ENCODE measurements around the gene TIMP3. TPM values are rescaled to one million over a fixed set of nuclear protein-coding genes. Genes with fewer than 3 reads are reported as not detected.

Gene TIMP3
- total RNA-seq, 1 donor from 2014 or later = not detected

DNA sequence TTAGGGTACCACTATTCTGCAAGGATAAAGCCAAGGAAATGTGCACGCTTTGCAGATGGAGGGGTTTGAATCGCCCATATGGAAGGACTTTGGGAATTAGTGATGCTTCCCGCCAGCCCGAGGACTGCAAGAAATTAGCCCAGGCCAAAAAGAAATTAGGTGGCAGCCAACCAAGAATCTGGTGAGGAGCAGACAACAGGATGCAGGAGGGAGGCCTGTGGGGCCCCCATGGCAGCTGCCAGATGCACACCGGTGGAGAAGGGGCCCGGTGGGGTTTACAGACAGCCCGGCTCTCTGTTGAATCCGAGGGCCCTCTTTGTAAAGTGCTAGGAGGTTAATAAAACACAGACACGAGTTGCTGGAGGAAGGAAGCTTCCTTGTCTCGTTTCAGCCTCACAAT lies 73.5 kb downstream of the TIMP3 start:
- no peaks in the 10 kb centered on the region for H3K9me3 Mint-ChIP-seq
- intact Hi-C loops (cut with micrococcal nuclease) = no loop called here
- no peaks in the 10 kb centered on the region for H3K4me1 Mint-ChIP-seq

DNA sequence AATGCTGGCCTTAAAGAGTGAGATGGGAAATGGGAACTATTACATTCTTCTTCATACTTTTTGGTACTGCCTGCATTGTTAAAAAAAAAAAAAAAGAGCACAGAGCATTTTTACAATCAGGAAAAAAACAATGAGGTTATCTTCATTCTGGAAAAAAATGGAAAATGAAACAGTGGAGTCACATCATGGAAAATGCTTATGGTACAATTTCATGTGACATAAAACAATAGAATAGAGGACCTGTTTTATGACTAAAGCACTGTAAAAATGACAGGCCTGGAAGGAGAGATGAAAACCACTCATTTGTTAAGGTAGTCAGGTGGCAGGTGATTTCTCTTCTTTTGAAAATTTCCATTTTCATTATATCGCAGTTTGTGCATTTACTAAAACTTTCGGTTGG lies 75.0 kb downstream of the TIMP3 start:
- no peak overlapping the region for H3K27ac Mint-ChIP-seq
- no peak overlapping the region for H3K4me3 Mint-ChIP-seq
- no peaks in the 10 kb centered on the region for H3K9me3 Mint-ChIP-seq
- H3K4me1 Mint-ChIP-seq = peaks cover 5% of the 10 kb centered on the region
- H3K36me3 Mint-ChIP-seq (ENCODE audit: low read depth) = no peaks in the 10 kb centered on the region
- DNase-seq = no peak
- H3K27me3 Mint-ChIP-seq = peaks cover 2% of the 10 kb centered on the region
- intact Hi-C loops (cut with micrococcal nuclease) = no loop called here

More for the DNA sequence above, 73.5 kb downstream of the TIMP3 start:
- Mint-ChIP-seq H3K27ac (no peak overlapping the region), H3K4me3 (no peak overlapping the region), H3K36me3 (ENCODE audit: low read depth) (no peaks in the 10 kb centered on the region), H3K27me3 (peaks cover under 1% of the 10 kb centered on the region)
- DNase-seq = no peak

DNA sequence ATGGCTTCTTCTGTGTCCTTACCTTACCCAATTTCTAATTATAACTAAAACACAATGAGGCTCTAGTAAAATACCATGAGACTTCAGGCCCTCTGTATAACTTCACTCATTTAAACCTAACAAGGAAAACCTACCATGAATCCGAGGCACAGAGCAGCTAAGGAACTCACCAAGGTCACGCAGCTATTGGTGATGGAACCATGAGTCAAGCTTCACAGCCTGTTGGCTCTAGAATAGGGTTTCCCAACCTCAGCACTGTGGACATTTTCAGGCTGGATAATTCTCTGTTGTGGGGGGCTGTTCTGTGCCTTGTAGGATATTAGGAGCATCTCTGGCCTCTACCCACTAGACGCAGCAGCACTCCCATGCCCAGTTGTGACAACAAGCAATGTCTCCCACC lies 75.7 kb downstream of the TIMP3 start:
- no peak for DNase-seq
- intact Hi-C loops (cut with micrococcal nuclease) = no loop called here
- no peaks in the 10 kb centered on the region for H3K36me3 Mint-ChIP-seq (ENCODE audit: low read depth)

DNA sequence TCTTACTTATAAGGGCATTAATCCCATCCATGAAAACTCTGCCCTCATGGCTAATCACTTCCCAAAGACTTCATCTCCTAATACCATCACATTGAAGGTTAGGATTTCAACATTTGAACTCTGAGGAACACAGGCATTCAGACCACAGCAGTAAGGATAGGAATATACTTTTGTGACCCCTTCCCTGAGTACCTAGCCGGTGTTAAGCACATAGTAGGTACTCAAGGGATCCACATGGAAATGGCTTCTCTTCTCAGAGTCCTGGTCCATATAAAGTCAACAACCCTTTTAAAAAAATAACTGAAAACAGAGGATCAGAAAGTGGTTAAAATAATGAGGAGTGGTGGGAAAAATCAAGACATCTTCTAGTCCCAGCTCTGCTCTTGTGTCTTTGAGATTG lies 78.0 kb downstream of the TIMP3 start:
- DNase-seq = no peak
- Mint-ChIP-seq H3K9me3 (no peaks in the 10 kb centered on the region), H3K27ac (no peak overlapping the region), H3K36me3 (ENCODE audit: low read depth) (no peaks in the 10 kb centered on the region), H3K27me3 (peaks cover 2% of the 10 kb centered on the region), H3K4me1 (peaks cover 5% of the 10 kb centered on the region), H3K4me3 (no peak overlapping the region)
- intact Hi-C loops (cut with micrococcal nuclease) = no loop called here

More for the DNA sequence above, 75.7 kb downstream of the TIMP3 start:
- Mint-ChIP-seq H3K27me3 (peaks cover 2% of the 10 kb centered on the region), H3K9me3 (no peaks in the 10 kb centered on the region), H3K4me1 (peaks cover 5% of the 10 kb centered on the region), H3K27ac (no peak overlapping the region), H3K4me3 (no peak overlapping the region)

DNA sequence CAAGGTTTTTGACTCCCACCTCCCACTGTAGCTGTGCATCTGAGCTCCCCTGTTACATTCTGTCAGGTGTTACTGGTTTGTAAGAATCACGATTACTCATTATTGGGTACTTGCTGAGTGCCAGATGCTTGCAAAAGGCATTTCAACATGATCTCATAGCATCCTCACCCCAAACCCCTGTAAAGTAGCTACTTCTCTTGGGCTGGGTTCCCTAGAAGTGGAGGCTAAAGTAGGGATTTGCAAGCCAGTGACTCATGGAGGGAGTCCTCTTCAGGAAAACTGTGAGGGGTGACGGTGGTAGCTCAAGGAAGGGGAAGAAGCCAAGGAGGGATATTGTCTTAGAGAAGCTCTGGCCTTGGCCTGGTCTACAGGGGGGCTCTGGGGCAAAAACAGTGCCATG lies 78.6 kb downstream of the TIMP3 start:
- peaks cover 5% of the 10 kb centered on the region for H3K4me1 Mint-ChIP-seq
- H3K36me3 Mint-ChIP-seq (ENCODE audit: low read depth) = no peaks in the 10 kb centered on the region
- DNase-seq = no peak
- intact Hi-C loops (cut with micrococcal nuclease) = no loop called here
- H3K4me3 Mint-ChIP-seq = no peak overlapping the region
- no peak overlapping the region for H3K27ac Mint-ChIP-seq
- no peaks in the 10 kb centered on the region for H3K9me3 Mint-ChIP-seq
- H3K27me3 Mint-ChIP-seq = peaks cover 2% of the 10 kb centered on the region

DNA sequence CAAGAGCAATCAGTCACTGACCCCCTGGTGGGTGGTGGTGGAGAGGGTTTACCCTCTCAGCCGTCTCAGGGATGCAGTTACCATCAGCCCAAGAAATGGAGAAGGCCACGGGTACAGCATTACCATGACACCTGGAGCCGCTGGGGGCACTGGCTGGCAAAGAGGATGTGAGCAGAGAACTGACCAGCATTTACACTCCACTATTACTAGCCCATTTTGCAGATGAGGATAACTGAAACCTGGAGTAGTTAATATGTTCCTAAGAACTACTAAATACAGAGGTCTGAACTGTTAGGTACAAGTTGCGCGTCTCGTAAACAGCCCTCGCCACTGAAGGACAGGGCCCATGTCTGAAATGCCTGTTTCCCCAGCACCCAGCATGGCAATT lies 79.0 kb downstream of the TIMP3 start:
- H3K36me3 Mint-ChIP-seq (ENCODE audit: low read depth) = no peaks in the 10 kb centered on the region
- H3K4me3 Mint-ChIP-seq = no peak overlapping the region
- DNase-seq = no peak
- H3K4me1 Mint-ChIP-seq = peaks cover 5% of the 10 kb centered on the region
- peaks cover 2% of the 10 kb centered on the region for H3K27me3 Mint-ChIP-seq
- no peak overlapping the region for H3K27ac Mint-ChIP-seq
- H3K9me3 Mint-ChIP-seq = no peaks in the 10 kb centered on the region
- intact Hi-C loops (cut with micrococcal nuclease) = no loop called here

DNA sequence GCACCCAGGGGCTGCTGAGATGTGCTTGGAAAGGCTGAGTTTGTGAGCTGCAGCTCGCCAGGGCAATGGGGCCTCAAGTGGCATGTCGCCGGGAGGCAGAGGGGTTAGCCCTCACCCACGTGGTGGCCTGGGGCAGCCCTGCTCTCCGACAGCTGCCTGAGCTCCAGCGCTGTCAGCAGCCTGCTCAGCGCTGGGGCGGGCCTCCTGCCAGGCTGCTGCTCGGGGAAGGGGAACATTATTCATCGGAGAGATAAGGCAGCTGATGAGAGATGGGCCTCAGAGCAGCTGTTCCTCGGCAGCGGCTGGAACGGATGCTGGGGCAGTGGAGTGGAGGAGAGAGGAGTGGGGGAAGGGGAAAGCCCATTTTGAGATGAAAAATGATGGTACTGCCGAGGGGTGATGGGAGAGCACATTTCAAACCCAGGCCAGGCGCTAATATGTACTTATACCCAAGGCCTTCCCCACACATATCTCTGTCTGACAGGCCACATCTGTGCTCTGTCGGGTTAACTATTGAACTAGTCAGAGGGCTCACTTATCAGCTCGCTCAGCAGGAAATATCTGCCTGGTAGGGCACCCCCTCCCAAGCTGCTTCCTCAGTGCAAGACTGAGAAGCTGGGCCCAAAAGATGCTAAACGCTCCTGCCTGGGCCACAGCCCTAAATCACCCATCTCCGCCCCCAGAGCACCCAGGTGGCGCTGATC lies 79.5 kb downstream of the TIMP3 start:
- Mint-ChIP-seq H3K27ac (peak overlapping the region; percentile 57), H3K9me3 (no peaks in the 10 kb centered on the region), H3K4me3 (no peak overlapping the region), H3K4me1 (peaks cover 5% of the 10 kb centered on the region), H3K36me3 (ENCODE audit: low read depth) (no peaks in the 10 kb centered on the region), H3K27me3 (peaks cover 2% of the 10 kb centered on the region)
- DNase-seq = no peak
- intact Hi-C loops (cut with micrococcal nuclease) = no loop called here

DNA sequence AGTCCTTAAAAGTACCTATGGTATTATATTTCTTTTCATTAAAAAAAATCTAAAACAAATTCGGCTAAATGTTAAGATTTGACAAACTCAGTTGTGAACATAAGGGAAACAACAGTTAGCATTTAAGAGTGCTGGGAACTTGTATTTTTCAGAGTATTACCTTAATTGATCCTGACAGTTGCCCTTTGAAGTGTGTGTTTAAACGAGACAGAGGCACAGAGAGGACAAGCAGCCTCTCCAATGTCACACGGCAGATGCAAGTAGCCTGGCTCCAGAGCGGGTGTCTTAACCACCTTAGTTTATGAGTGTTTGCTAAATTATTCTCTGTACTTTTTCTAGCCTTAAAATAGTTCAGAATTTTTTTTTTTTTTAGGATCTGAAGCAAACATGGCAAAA lies 80.9 kb downstream of the TIMP3 start:
- Mint-ChIP-seq H3K27ac (no peak overlapping the region), H3K27me3 (peaks cover 2% of the 10 kb centered on the region), H3K4me1 (peaks cover 5% of the 10 kb centered on the region), H3K4me3 (no peak overlapping the region), H3K9me3 (no peaks in the 10 kb centered on the region), H3K36me3 (ENCODE audit: low read depth) (no peaks in the 10 kb centered on the region)
- intact Hi-C loops (cut with micrococcal nuclease) = no loop called here
- no peak for DNase-seq

DNA sequence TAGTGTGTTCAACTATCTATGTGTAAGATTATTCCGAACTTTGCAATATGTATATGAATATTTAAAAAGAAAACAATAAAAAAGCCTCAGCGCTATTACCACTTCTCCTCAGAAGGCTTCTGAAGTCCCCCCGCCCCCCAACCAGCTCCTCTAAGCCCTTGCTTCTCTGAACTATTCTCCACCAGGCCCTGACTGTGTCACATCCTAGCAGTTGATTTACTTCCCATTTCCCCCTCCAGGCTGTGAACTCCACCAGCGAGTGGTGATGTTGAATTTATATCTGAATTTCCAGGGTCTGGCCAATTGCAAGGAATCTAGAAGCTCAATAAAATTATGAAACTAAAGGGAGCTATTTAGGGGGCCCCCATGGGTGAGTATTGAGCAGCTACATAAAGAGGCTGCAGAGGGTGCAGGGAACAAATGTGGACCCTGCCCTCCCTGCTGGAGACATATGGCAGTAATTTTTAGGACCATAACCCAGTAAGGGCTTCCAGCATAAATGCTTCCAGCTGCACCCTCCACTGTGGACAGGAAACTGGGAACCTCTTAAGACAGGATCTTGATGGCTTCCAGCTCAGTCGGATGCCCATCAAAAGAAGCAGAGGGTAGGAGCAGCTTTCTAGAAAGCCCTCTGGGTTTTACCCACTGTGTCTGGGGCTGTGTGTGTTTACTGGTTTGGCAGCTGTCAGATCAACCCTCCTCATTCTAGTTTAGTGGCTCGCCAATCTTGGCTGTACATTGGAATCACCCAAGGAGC lies 81.4 kb downstream of the TIMP3 start:
- H3K4me3 Mint-ChIP-seq = no peak overlapping the region
- H3K9me3 Mint-ChIP-seq = no peaks in the 10 kb centered on the region
- H3K27ac Mint-ChIP-seq = no peak overlapping the region
- H3K36me3 Mint-ChIP-seq (ENCODE audit: low read depth) = no peaks in the 10 kb centered on the region
- peaks cover 2% of the 10 kb centered on the region for H3K27me3 Mint-ChIP-seq
- intact Hi-C loops (cut with micrococcal nuclease) = no loop called here
- no peak for DNase-seq
- H3K4me1 Mint-ChIP-seq = peaks cover 5% of the 10 kb centered on the region

DNA sequence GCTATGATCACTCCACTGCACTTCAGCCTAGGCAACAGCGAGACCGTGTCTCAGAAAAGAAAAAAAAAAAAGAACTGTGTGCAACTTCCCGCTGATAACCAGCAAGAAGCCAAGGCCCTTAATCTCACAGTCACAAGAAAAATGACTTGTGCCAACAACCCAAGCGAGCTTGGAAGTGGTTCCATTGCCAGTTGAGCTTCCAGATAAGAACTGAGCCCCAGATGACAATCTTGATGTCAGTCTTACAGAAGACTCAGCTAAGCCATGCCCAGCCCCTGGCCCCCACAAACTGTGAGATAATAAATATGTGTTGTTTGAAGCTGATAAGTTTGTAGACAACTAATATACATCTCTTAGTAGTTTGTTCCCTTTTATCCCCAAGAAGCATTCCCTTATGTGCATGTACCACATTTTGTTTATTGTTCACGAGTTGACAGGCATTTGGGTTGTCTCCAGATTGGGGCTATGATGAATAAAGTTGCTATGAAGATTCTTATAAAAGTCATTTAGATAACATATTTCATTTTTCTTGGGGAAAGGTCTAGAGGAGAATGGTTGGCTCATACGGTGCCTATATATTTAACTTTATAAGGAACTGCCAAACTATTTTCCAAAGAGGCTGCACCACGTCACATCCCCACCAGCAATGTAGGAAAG lies 85.9 kb downstream of the TIMP3 start:
- intact Hi-C loops (cut with micrococcal nuclease) = no loop called here

DNA sequence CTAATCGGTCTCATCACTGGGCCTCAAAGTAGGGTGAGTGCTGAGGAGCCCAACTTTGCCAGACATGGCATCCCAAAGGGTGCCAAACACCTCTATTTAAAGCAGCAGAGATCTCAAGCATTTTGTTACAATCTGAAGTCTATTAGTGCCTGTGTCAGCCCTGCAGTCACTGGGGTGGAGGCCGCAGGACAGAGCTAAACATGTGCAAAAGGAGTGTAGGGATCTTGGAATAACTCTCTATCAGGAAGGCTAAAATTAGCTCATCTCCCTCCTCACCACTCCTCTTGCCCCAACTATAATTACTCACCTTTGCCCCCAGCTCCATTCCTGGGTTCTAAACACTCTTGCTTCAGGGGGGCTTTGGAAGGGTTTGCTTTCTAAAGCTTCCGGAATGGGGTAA lies 87.5 kb downstream of the TIMP3 start:
- DNase-seq = no peak
- Mint-ChIP-seq H3K4me3 (no peak overlapping the region), H3K27ac (no peak overlapping the region), H3K9me3 (no peaks in the 10 kb centered on the region), H3K27me3 (peaks cover 1% of the 10 kb centered on the region), H3K36me3 (ENCODE audit: low read depth) (no peaks in the 10 kb centered on the region), H3K4me1 (no peaks in the 10 kb centered on the region)
- intact Hi-C loops (cut with micrococcal nuclease) = no loop called here

More for the DNA sequence above, 85.9 kb downstream of the TIMP3 start:
- Mint-ChIP-seq H3K4me1 (no peaks in the 10 kb centered on the region), H3K27ac (no peak overlapping the region), H3K9me3 (no peaks in the 10 kb centered on the region), H3K4me3 (no peak overlapping the region), H3K36me3 (ENCODE audit: low read depth) (no peaks in the 10 kb centered on the region), H3K27me3 (peaks cover 1% of the 10 kb centered on the region)
- DNase-seq = no peak

DNA sequence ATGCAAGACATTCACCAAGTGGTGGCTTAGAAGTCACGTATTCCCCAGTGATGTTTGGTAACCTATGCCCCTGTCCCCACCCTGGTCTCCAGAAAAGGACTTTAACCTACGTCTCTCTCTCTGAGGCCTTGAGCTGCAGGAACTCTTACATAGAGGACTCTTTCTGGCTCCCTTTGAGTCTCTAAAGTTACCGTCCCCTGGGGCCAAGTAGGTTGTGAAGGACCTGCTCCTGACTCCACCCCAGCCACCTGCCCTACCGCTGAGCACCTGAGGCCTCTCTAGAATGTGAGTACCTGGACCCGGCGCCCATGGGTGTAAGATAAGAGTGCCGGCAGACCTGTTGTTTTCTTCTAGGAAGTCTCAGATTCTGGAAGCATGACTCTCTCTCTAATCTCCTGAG lies 95.4 kb downstream of the TIMP3 start:
- DNase-seq = no peak
- H3K4me3 Mint-ChIP-seq = no peak overlapping the region
- H3K4me1 Mint-ChIP-seq = no peaks in the 10 kb centered on the region
- no peaks in the 10 kb centered on the region for H3K36me3 Mint-ChIP-seq (ENCODE audit: low read depth)
- no peaks in the 10 kb centered on the region for H3K9me3 Mint-ChIP-seq
- H3K27me3 Mint-ChIP-seq = no peaks in the 10 kb centered on the region
- no peak overlapping the region for H3K27ac Mint-ChIP-seq
- intact Hi-C loops (cut with micrococcal nuclease) = no loop called here

DNA sequence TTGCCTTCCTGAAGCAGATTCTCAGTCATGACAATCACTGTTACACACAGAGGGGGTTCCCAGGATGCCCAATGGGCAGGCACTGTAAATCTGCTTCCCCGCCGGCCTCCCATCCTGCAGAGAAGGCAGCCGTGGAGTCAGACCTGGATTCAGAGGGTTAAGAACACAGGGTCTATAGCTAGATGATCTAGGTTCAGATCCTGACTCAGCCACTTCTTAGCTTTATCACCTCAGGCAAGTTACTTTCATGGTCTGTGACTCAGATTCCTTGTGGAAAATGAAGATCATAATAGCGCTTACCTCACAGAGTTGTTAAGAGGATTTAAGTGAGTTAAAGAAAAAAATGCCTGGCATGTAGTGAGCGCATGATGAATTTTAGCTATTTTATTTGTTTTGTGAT lies 95.9 kb downstream of the TIMP3 start:
- intact Hi-C loops (cut with micrococcal nuclease) = no loop called here
- Mint-ChIP-seq H3K4me1 (no peaks in the 10 kb centered on the region), H3K4me3 (no peak overlapping the region), H3K36me3 (ENCODE audit: low read depth) (no peaks in the 10 kb centered on the region), H3K9me3 (no peaks in the 10 kb centered on the region), H3K27ac (no peak overlapping the region), H3K27me3 (no peaks in the 10 kb centered on the region)
- DNase-seq = no peak

DNA sequence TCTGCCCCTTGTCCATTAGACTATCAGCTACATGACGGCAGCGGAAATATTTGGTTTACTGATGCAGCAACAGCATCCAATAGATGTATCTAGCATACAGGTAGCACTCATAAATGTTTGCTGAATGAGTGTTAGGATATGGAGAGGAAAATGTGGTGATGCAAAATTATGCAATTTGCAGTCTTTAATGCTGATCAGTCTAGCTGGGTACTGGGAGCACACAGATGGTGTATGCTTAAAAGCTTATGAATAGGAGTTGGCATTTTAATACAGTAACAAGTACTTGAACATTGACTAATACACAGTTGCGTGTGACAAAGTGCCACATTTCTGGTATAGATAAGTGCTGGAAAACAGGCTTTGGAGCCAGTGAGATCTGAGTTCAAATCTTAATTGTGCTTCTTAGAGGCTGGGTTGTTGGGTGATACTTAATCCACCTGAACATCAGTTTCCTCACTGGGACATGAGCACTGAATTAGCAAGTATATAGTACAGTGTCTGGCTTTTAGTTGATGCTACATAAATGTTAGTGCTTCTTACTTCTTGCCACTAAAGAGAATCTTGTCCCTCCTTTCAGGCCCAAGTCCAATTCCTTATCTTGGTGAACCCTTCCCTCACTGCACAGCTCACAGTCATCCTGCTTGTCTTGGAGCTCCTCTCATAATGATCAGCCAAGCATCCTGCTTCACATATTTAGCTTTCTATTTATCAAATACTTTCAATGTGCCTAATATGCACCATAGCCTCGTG lies 99.6 kb downstream of the TIMP3 start:
- no peak overlapping the region for H3K4me3 Mint-ChIP-seq

More for the DNA sequence above, 99.6 kb downstream of the TIMP3 start:
- Mint-ChIP-seq H3K27me3 (no peaks in the 10 kb centered on the region), H3K36me3 (ENCODE audit: low read depth) (no peaks in the 10 kb centered on the region), H3K4me1 (no peaks in the 10 kb centered on the region), H3K9me3 (no peaks in the 10 kb centered on the region), H3K27ac (no peak overlapping the region)
- no peak for DNase-seq
- intact Hi-C loops (cut with micrococcal nuclease) = no loop called here
